ENCODE data around the gene PDE4B. TPM values are rescaled to one million over a fixed set of nuclear protein-coding genes. Genes with fewer than 3 reads are reported as not detected.

Gene PDE4B
- total and polyA plus RNA-seq, 10 of the 15 experiments (the other 5 are each of a cell fraction or from before 2014, with no cell fraction given), result 3.0 to 13.2 (median 5.7) TPM

DNA sequence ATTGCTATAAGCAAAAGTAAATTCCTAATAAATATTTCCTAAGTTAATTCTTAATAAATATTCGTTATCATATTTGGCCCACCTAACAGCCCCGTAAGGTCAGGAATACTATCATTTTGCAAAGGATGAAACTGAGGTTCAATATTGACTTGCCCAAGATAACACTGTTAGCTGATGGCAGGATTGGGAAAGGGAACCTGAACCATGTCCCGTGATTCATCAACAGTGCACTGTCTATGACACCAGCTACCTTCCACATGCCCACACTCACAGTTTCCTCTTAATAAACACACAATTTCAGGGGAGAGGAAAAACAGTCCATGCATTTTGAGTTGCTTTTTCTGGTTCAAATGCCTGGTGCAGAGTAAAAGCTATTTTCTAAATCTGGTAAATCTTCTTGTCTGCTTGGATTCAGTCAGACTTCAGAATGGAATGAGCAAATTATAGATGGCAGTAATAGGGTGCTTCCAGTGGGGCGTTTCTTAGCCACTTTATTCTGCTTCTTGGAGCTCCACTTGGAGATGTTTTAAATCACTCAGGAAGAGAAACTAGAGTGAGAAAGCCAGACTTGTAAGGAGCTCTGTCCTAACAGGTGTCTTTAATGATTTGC lies 354.6 kb downstream of the PDE4B start:
- CTCF ChIA-PET, result interaction anchor here (1.1 kb wide), 1 partner anchor 34 kb away, joined by 3 read pairs; no protein-coding TSS in a partner anchor
- no peaks in the 10 kb centered on the region for H4K20me1 ChIP-seq (ENCODE audit: control insufficient read depth, insufficient read depth)
- no peak for ATAC-seq
- WGBS (ENCODE audit: insufficient coverage, insufficient replicate concordance, low lambda C conversion rate, missing lambda C conversion rate), result 22% methylated on average over 4 of the region's 4 CpGs
- H3K79me2 ChIP-seq (ENCODE audit: control insufficient read depth, insufficient read depth, low read length), result no peaks in the 10 kb centered on the region
- POLR2A ChIA-PET, result no interaction called here
- H3K4me1 ChIP-seq (ENCODE audit: control insufficient read depth, insufficient read depth, low read length), result no peaks in the 10 kb centered on the region
- no TSS peak for BruUV-seq (replicated peaks)
- TF ChIP-seq, protein P1, sequence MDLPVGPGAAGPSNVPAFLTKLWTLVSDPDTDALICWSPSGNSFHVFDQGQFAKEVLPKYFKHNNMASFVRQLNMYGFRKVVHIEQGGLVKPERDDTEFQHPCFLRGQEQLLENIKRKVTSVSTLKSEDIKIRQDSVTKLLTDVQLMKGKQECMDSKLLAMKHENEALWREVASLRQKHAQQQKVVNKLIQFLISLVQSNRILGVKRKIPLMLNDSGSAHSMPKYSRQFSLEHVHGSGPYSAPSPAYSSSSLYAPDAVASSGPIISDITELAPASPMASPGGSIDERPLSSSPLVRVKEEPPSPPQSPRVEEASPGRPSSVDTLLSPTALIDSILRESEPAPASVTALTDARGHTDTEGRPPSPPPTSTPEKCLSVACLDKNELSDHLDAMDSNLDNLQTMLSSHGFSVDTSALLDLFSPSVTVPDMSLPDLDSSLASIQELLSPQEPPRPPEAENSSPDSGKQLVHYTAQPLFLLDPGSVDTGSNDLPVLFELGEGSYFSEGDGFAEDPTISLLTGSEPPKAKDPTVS (IDR thresholded peaks at IDR 0.05; ENCODE audit: low read depth, low read length), result no peak
- TF ChIP-seq NBN (IDR thresholded peaks at IDR 0.05) (no peak), IKZF2 (IDR thresholded peaks at IDR 0.05) (no peak), POLR2AphosphoS5 (IDR thresholded peaks at IDR 0.05; ENCODE audit: low read length) (no peak), KLF5 (IDR thresholded peaks at IDR 0.05; ENCODE audit: partially characterized antibody) (no peak)
- TF ChIP-seq, protein P2, sequence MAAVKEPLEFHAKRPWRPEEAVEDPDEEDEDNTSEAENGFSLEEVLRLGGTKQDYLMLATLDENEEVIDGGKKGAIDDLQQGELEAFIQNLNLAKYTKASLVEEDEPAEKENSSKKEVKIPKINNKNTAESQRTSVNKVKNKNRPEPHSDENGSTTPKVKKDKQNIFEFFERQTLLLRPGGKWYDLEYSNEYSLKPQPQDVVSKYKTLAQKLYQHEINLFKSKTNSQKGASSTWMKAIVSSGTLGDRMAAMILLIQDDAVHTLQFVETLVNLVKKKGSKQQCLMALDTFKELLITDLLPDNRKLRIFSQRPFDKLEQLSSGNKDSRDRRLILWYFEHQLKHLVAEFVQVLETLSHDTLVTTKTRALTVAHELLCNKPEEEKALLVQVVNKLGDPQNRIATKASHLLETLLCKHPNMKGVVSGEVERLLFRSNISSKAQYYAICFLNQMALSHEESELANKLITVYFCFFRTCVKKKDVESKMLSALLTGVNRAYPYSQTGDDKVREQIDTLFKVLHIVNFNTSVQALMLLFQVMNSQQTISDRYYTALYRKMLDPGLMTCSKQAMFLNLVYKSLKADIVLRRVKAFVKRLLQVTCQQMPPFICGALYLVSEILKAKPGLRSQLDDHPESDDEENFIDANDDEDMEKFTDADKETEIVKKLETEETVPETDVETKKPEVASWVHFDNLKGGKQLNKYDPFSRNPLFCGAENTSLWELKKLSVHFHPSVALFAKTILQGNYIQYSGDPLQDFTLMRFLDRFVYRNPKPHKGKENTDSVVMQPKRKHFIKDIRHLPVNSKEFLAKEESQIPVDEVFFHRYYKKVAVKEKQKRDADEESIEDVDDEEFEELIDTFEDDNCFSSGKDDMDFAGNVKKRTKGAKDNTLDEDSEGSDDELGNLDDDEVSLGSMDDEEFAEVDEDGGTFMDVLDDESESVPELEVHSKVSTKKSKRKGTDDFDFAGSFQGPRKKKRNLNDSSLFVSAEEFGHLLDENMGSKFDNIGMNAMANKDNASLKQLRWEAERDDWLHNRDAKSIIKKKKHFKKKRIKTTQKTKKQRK (IDR thresholded peaks at IDR 0.05; ENCODE audit: low read depth, low read length), result no peak
- TF ChIP-seq, protein P3, sequence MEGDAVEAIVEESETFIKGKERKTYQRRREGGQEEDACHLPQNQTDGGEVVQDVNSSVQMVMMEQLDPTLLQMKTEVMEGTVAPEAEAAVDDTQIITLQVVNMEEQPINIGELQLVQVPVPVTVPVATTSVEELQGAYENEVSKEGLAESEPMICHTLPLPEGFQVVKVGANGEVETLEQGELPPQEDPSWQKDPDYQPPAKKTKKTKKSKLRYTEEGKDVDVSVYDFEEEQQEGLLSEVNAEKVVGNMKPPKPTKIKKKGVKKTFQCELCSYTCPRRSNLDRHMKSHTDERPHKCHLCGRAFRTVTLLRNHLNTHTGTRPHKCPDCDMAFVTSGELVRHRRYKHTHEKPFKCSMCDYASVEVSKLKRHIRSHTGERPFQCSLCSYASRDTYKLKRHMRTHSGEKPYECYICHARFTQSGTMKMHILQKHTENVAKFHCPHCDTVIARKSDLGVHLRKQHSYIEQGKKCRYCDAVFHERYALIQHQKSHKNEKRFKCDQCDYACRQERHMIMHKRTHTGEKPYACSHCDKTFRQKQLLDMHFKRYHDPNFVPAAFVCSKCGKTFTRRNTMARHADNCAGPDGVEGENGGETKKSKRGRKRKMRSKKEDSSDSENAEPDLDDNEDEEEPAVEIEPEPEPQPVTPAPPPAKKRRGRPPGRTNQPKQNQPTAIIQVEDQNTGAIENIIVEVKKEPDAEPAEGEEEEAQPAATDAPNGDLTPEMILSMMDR (IDR thresholded peaks at IDR 0.05 in 2 of 3, conservative IDR thresholded peaks at IDR 0.05 in 1 of 3; ENCODE audit: control insufficient read depth in 2 of 3, extremely low read depth in 1 of 3, insufficient read depth in 1 of 3, low read depth in 3 of 3, low read length in 3 of 3), result no peak
- SMC1A ChIA-PET (ENCODE audit: uncharacterized antibody, unreplicated experiment), result no interaction called here
- H3K9ac ChIP-seq (ENCODE audit: control insufficient read depth, insufficient read depth, low read length), result no peak overlapping the region
- in situ Hi-C loops (cut with MboI) (no loop called here), intact Hi-C loops (cut with micrococcal nuclease; ENCODE audit: unreplicated experiment) (no loop called here)
- no peaks in the 10 kb centered on the region for H3K36me3 ChIP-seq (ENCODE audit: control insufficient read depth in 2 of 2, insufficient read depth in 2 of 2, low read length in 1 of 2)
- H3K4me2 ChIP-seq (ENCODE audit: control insufficient read depth, insufficient read depth), result no peak overlapping the region
- no peaks in the 10 kb centered on the region for H3K9me3 ChIP-seq (replicated peaks; ENCODE audit: control insufficient read depth, insufficient read depth, low read length)
- H3K27me3 ChIP-seq (replicated peaks in 1 of 2; ENCODE audit: control insufficient read depth in 2 of 2, insufficient read depth in 2 of 2, low read length in 1 of 2), result no peaks in the 10 kb centered on the region
- no peak for FAIRE-seq
- no peak overlapping the region for H3K4me3 ChIP-seq
- no peak overlapping the region for H3K27ac ChIP-seq (ENCODE audit: control insufficient read depth, insufficient read depth)
- no peak for DNase-seq (ENCODE audit: low read depth, low spot score)
- H2AFZ ChIP-seq (ENCODE audit: control insufficient read depth, low read depth, low read length), result no peak overlapping the region
- RAD21 ChIA-PET (ENCODE audit: unreplicated experiment), result no interaction called here

Measured in GM12878 (cell line).